ENCODE data around the gene KIF1A.

- TF ChIP-seq CTCF (conservative IDR thresholded peaks at IDR 0.05; ENCODE audit: low read depth, low read length) (no peak), EZH2 (IDR thresholded peaks at IDR 0.05; ENCODE audit: low read length, unreplicated experiment) (no peak), EZH2phosphoT487 (IDR thresholded peaks at IDR 0.05; ENCODE audit: borderline replicate concordance, low read length) (no peak)
Measured at GRCh38 chr2:240734756-240735155, 85.3 kb downstream of the KIF1A start.
